Gastrocnemius medialis (tissue), 4 donors: Measurements from ENCODE around the gene DYNLL1. TPM values are rescaled to one million over a fixed set of nuclear protein-coding genes. Genes with fewer than 3 reads are reported as not detected.

Experiments
- ATAC-seq, 2 donors: fragments of 150-250 bp; one replicate each; pipeline ENCODE4 v1.9.1; 2016
- DNase-seq, 2 donors: peaks; one replicate each; pipeline ENCODE4 v3.0.0-alpha.2; 2019
- H3K27ac ChIP-seq, 4 donors: fragments of 200-600 bp; sonication (generic); 1 replicate in 1 of 4; 2 replicates in 3 of 4; pipeline ENCODE4 v1.5.1; 2016 to 2018; ENCODE audit warnings: mild to moderate bottlenecking in 2 of 4, moderate library complexity in 1 of 4
- H3K27me3 ChIP-seq, 3 donors: fragments of 200-600 bp; sonication (generic) in 2 of 3; 1 replicate in 1 of 3; 2 replicates in 2 of 3; pipeline versions ENCODE4 v1.5.1 to v1.6.0; 2016 to 2019; ENCODE audit warnings: mild to moderate bottlenecking in 1 of 3, moderate library complexity in 1 of 3
- H3K36me3 ChIP-seq, 2 donors: fragments of 200-600 bp; sonication (generic) in 1 of 2; one replicate each; pipeline ENCODE4 v1.5.1; 2017 to 2018
- H3K4me1 ChIP-seq, 2 donors: fragments of 200-600 bp; sonication (generic) in 1 of 2; one replicate each; pipeline ENCODE4 v1.5.1; 2016 to 2017; ENCODE audit warnings: mild to moderate bottlenecking in 2 of 2
- H3K4me3 ChIP-seq, 4 donors: fragments of 200-600 bp; sonication (generic) in 3 of 4; 1 replicate in 1 of 4; 2 replicates in 3 of 4; pipeline ENCODE4 v1.5.1; 2016 to 2019; ENCODE audit warnings: mild to moderate bottlenecking in 2 of 4
- H3K9me3 ChIP-seq, 3 donors: fragments of 200-600 bp; sonication (generic) in 2 of 3; 1 replicate in 1 of 3; 2 replicates in 2 of 3; pipeline ENCODE4 v1.5.1; 2016 to 2019
- POLR2A ChIP-seq, 2 donors: fragments of 450-650 bp; IDR thresholded peaks; one replicate each; pipeline ENCODE4 v1.6.1; 2017; ENCODE audit warnings: antibody characterized with exemption in 2 of 2, mild to moderate bottlenecking in 2 of 2, moderate library complexity in 2 of 2
- in situ Hi-C, 4 donors: fragments of 200-750 bp; cut with MboI; loops; one replicate each; pipeline versions ENCODE4 v1.15.0 to v1.8.0; 2017; ENCODE audit warnings: low sequenced_read_pairs in 4 of 4
- intact Hi-C: fragments of 100-400 bp; cut with DNase I; formaldehyde crosslinking; loops from one replicate; pipeline ENCODE4 v1.15.1; 2023; ENCODE audit warnings: low total_unique reads
- total RNA-seq, 4 donors: library from RNA; depleted of rRNA; stranded (reverse); fragments of >200 nt; gene quantifications; one replicate each; pipeline versions ENCODE4 v1.1.0 to v1.2.3, GENCODE V29; 2016
- TF ChIP-seq, protein P1 (sequence below), 5 experiments: fragments of 450-650 bp in 3 of 5; fragments of 200-600 bp in 2 of 5; sonication (generic) in 2 of 5; IDR thresholded peaks in 4 of 5; conservative IDR thresholded peaks in 1 of 5; 1 replicate in 4 of 5; 2 replicates in 1 of 5; pipeline ENCODE4 v1.5.1; 2016 to 2019; ENCODE audit warnings: antibody characterized with exemption in 5 of 5, mild to moderate bottlenecking in 3 of 5, moderate library complexity in 3 of 5

DYNLL1 gene
- total RNA-seq, 4 donors from 2014 or later, result 16.7 to 45.0 (median 32.6) TPM

DNA sequence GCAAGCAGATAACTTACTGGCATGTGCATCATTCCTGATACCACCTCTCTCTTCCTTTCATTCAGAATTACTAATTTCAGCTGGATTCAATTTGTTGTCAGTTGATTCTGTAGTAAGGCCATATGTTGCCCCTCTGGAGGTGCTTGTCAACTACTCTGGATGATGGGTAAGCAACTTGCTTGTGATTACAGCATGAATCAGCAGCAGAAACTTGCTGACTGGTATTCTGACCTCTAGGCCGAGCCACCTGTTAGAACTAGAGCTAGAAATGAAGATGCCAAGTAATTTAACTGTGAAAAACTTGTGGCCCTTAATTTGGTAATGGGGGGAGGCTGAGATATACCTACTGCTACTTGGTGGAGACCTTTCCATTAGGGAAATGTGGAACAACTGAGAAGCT lies 43.4 kb downstream of the DYNLL1 start:
- TF ChIP-seq, protein P1, sequence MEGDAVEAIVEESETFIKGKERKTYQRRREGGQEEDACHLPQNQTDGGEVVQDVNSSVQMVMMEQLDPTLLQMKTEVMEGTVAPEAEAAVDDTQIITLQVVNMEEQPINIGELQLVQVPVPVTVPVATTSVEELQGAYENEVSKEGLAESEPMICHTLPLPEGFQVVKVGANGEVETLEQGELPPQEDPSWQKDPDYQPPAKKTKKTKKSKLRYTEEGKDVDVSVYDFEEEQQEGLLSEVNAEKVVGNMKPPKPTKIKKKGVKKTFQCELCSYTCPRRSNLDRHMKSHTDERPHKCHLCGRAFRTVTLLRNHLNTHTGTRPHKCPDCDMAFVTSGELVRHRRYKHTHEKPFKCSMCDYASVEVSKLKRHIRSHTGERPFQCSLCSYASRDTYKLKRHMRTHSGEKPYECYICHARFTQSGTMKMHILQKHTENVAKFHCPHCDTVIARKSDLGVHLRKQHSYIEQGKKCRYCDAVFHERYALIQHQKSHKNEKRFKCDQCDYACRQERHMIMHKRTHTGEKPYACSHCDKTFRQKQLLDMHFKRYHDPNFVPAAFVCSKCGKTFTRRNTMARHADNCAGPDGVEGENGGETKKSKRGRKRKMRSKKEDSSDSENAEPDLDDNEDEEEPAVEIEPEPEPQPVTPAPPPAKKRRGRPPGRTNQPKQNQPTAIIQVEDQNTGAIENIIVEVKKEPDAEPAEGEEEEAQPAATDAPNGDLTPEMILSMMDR (IDR thresholded peaks at IDR 0.05 in 4 of 5, conservative IDR thresholded peaks at IDR 0.05 in 1 of 5), result no peak
- no peak for TF ChIP-seq POLR2A (IDR thresholded peaks at IDR 0.05)
- H3K4me3 ChIP-seq, result peak overlapping the region; percentile 68 to 89 (median 83)
- peak overlapping the region; percentile 92 to 99 (median 97) for H3K27ac ChIP-seq
- ATAC-seq (peak; percentile 68 to 75), DNase-seq (peak; percentile 47 to 70)
- in situ Hi-C loops (no loop called here), intact Hi-C loops (loop anchor here (5.0 to 10.0 kb wide), 2 partner anchors 43 to 865 kb away; partner anchors contain the start of genes POP5 and RNF34)
- no peaks in the 10 kb centered on the region for H3K27me3 ChIP-seq
- H3K4me1 ChIP-seq, result peaks cover 83 to 85% of the 10 kb centered on the region in 2 donors
- no peaks in the 10 kb centered on the region for H3K9me3 ChIP-seq
- no peaks in the 10 kb centered on the region for H3K36me3 ChIP-seq

DNA sequence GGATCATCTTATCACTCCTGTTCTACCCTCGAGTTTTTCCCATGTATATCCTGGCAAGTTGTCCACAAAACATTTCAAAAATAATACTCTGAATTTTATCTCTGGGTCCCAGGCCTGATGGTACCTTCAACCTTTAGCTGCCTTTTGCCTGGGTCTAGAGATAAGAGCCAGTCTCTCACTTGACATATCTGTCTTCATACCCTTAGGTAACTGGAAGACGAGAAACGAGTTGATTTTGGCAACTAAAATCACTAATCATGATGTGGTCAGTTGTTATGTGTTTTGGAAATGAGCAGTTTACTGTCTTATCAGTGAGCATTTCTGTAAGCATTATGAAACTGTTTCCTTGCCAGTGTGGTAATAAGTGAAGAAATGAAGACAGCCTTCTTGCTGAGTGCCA lies 44.5 kb downstream of the DYNLL1 start:
- ATAC-seq, result peak in 1 of 2 donors; percentile 26
- intact Hi-C loops, result no loop called here
- no peak for TF ChIP-seq POLR2A (IDR thresholded peaks at IDR 0.05)
- TF ChIP-seq, protein P1 (IDR thresholded peaks at IDR 0.05 in 4 of 5, conservative IDR thresholded peaks at IDR 0.05 in 1 of 5), result no peak
- in situ Hi-C loops, result no loop called here
- H3K4me1 ChIP-seq, result peaks cover 91 to 95% of the 10 kb centered on the region in 2 donors
- H3K9me3 ChIP-seq, result no peaks in the 10 kb centered on the region
- peak overlapping the region in 2 of 4 donors; percentile 3 to 15 for H3K4me3 ChIP-seq
- DNase-seq, result no peak
- peak overlapping the region; percentile 92 to 99 (median 97) for H3K27ac ChIP-seq
- H3K27me3 ChIP-seq, result no peaks in the 10 kb centered on the region
- H3K36me3 ChIP-seq, result no peaks in the 10 kb centered on the region

DNA sequence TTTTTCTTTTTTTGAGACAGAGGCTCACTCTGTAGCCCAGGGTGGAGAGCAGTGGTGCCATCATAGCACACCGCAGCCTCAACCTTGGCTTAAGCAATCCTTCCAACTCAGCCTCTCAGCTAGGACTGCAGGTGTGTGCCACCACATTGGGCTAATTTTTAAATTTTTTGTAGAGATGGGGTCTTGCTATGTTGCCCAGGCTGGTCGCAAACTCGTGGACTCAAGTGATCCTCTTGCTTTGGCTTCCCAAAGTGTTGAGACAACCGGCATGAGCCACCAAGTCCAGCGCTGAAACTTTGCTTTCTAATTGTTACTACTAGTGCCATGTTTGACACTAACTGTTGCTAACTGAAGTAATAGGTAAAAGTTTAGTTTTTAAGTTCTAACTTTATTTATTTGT lies 46.3 kb downstream of the DYNLL1 start:
- H3K27ac ChIP-seq, result peak overlapping the region; percentile 92 to 99 (median 97)
- in situ Hi-C loops (no loop called here), intact Hi-C loops (no loop called here)
- peaks cover 85 to 95% of the 10 kb centered on the region in 2 donors for H3K4me1 ChIP-seq
- H3K9me3 ChIP-seq, result no peaks in the 10 kb centered on the region
- ATAC-seq, result no peak
- no peak for DNase-seq
- H3K4me3 ChIP-seq, result no peak overlapping the region
- no peak for TF ChIP-seq POLR2A (IDR thresholded peaks at IDR 0.05)
- TF ChIP-seq, protein P1 (IDR thresholded peaks at IDR 0.05 in 4 of 5, conservative IDR thresholded peaks at IDR 0.05 in 1 of 5), result no peak
- H3K36me3 ChIP-seq, result peaks cover 0 to 14% of the 10 kb centered on the region in 2 donors
- no peaks in the 10 kb centered on the region for H3K27me3 ChIP-seq

DNA sequence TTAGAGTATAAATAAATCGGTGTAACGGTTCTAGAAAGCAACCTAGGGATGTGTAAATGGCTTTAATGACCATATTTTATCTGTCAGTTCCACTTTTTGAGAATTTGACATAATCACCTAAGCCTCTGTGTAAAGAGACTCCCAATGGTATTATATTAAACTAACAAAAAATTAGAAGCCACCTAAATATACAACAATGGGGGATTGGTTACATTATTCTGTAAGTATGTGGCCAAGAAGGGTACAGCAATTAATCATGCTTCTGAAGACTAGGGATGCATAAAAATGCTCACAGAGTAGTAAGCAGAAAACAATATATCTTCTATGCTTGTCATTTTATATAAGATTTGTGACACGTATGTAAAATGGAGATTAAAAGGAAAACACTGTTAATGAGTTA lies 48.8 kb downstream of the DYNLL1 start:
- peaks cover 64 to 89% of the 10 kb centered on the region in 2 donors for H3K4me1 ChIP-seq

More for the DNA sequence above, 48.8 kb downstream of the DYNLL1 start:
- ATAC-seq (no peak), DNase-seq (no peak)
- Histone ChIP-seq H3K27ac (peak overlapping the region in 3 of 4 donors; percentile 5 to 99 (median 97)), H3K36me3 (peaks cover 0 to 39% of the 10 kb centered on the region in 2 donors), H3K4me3 (no peak overlapping the region), H3K27me3 (no peaks in the 10 kb centered on the region), H3K9me3 (no peaks in the 10 kb centered on the region)
- intact Hi-C loops (no loop called here), in situ Hi-C loops (no loop called here)
- TF ChIP-seq POLR2A (IDR thresholded peaks at IDR 0.05), result no peak
- TF ChIP-seq, protein P1 (IDR thresholded peaks at IDR 0.05 in 4 of 5, conservative IDR thresholded peaks at IDR 0.05 in 1 of 5), result no peak
